ENCODE measurements around the gene ERC2.

DNA sequence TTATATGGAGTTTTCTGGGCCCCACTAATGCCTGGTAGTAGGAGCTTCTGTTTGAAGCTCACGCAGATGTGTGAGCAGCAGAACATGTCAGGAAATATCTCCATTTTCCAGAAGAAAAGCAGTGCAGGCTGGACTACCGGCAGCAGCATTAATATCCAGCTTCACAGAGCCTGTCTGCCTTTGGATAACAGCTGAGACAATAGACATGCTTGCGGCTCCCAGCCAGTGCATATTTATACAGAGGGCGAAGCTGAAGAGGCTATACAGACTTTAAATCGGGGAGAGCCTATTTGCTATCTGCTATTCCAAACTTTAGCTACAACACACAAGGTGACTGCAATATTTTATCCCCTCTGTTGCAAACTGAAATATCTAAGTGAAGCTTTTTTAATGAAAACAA, 731.1 kb downstream of the ERC2 start:
- TF ChIP-seq EZH2 (IDR thresholded peaks at IDR 0.05; ENCODE audit: insufficient read depth, low read length), result no peak
- TF ChIP-seq, protein P1, sequence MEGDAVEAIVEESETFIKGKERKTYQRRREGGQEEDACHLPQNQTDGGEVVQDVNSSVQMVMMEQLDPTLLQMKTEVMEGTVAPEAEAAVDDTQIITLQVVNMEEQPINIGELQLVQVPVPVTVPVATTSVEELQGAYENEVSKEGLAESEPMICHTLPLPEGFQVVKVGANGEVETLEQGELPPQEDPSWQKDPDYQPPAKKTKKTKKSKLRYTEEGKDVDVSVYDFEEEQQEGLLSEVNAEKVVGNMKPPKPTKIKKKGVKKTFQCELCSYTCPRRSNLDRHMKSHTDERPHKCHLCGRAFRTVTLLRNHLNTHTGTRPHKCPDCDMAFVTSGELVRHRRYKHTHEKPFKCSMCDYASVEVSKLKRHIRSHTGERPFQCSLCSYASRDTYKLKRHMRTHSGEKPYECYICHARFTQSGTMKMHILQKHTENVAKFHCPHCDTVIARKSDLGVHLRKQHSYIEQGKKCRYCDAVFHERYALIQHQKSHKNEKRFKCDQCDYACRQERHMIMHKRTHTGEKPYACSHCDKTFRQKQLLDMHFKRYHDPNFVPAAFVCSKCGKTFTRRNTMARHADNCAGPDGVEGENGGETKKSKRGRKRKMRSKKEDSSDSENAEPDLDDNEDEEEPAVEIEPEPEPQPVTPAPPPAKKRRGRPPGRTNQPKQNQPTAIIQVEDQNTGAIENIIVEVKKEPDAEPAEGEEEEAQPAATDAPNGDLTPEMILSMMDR (IDR thresholded peaks at IDR 0.05; ENCODE audit: insufficient read depth, low read depth, low read length), result no peak

Data from astrocyte (in vitro differentiated cells and primary cell).